Breast epithelium (tissue), 4 donors: ENCODE data around the gene ROCK2. TPM values are rescaled to one million over a fixed set of nuclear protein-coding genes. Genes with fewer than 3 reads are reported as not detected.
A peak's percentile ranks its signal among the peaks of the same experiment; 100 is the strongest.
"Not testable (repeated sequence)": the region's sequence is repeated elsewhere in the genome, so short reads cannot be mapped to it uniquely, and the experiment has no call there.

Experiments
- DNase-seq, 2 donors: peaks; one replicate each; pipeline ENCODE4 v3.0.0-alpha.2; 2019; ENCODE audit warnings: low spot score in 2 of 2
- H3K27ac ChIP-seq, 2 donors: fragments of 200-600 bp; sonication (generic) in 1 of 2; one replicate each; pipeline ENCODE4 v1.5.1; 2016 to 2019; ENCODE audit warnings: mild to moderate bottlenecking in 1 of 2
- H3K27me3 ChIP-seq, 2 donors: fragments of 200-600 bp; sonication (generic) in 1 of 2; one replicate each; pipeline versions ENCODE4 v1.5.1 to v1.6.0; 2017 to 2019; ENCODE audit warnings: control low read depth in 1 of 2, mild to moderate bottlenecking in 1 of 2
- H3K36me3 ChIP-seq: fragments of 200-600 bp; one replicate; pipeline ENCODE4 v1.5.1; 2019
- H3K4me1 ChIP-seq, 2 donors: fragments of 200-600 bp; sonication (generic); one replicate each; pipeline ENCODE4 v1.5.1; 2016 to 2019; ENCODE audit warnings: control low read depth in 1 of 2
- H3K4me3 ChIP-seq, 3 donors: fragments of 200-600 bp; sonication (generic); 1 replicate in 2 of 3; 2 replicates in 1 of 3; pipeline ENCODE4 v1.5.1; 2016 to 2019; ENCODE audit warnings: mild to moderate bottlenecking in 3 of 3, moderate library complexity in 2 of 3
- H3K9me3 ChIP-seq, 2 donors: fragments of 200-600 bp; sonication (generic) in 1 of 2; one replicate each; pipeline ENCODE4 v1.5.1; 2016 to 2019; ENCODE audit warnings: control low read depth in 1 of 2
- CTCF ChIP-seq, 3 donors: fragments of 450-650 bp; IDR thresholded peaks; one replicate each; pipeline ENCODE4 v1.5.1; 2016 to 2017; ENCODE audit warnings: antibody characterized with exemption in 3 of 3, mild to moderate bottlenecking in 3 of 3, moderate library complexity in 3 of 3
- POLR2A ChIP-seq: fragments of 450-650 bp; IDR thresholded peaks from one replicate; pipeline ENCODE4 v1.6.1; 2016; ENCODE audit warnings: antibody characterized with exemption, mild to moderate bottlenecking, moderate library complexity
- POLR2AphosphoS5 ChIP-seq, 3 donors: sonication (generic); formaldehyde crosslinking; IDR thresholded peaks; one replicate each; pipeline ENCODE4 v1.6.1; 2017; ENCODE audit warnings: antibody characterized with exemption in 3 of 3
- intact Hi-C: fragments of 100-400 bp; cut with DNase I; formaldehyde crosslinking; loops from one replicate; pipeline ENCODE4 v1.15.1; 2023; ENCODE audit warnings: low total_unique reads
- total RNA-seq, 3 donors: library from RNA; depleted of rRNA; stranded (reverse); fragments of >200 nt; gene quantifications; one replicate each; pipeline ENCODE4 v1.1.0, GENCODE V29; 2016

The ROCK2 gene
- total RNA-seq, 3 donors from 2014 or later: 87.1 to 181 (median 103) TPM

GRCh38 chr2:11234309-11234708 lies 110.1 kb downstream of the ROCK2 start:
- intact Hi-C loops: no loop called here
- TF ChIP-seq POLR2A (no peak), POLR2AphosphoS5 (IDR thresholded peaks at IDR 0.05) (no peak), CTCF (IDR thresholded peaks at IDR 0.05) (peak in 2 of 3 donors; percentile 46 to 59)
- Histone ChIP-seq H3K4me1 (no peaks in the 10 kb centered on the region), H3K9me3 (no peaks in the 10 kb centered on the region), H3K27me3 (no peaks in the 10 kb centered on the region), H3K36me3 (no peaks in the 10 kb centered on the region), H3K4me3 (no peak overlapping the region), H3K27ac (no peak overlapping the region)
- no peak for DNase-seq

GRCh38 chr2:11231193-11231592 lies 113.2 kb downstream of the ROCK2 start:
- intact Hi-C loops, H3K4me1 ChIP-seq, H3K9me3 ChIP-seq: not testable (repeated sequence)

GRCh38 chr2:11228692-11229091 lies 115.7 kb downstream of the ROCK2 start:
- Histone ChIP-seq H3K36me3 (no peaks in the 10 kb centered on the region), H3K4me1 (no peaks in the 10 kb centered on the region), H3K27me3 (no peaks in the 10 kb centered on the region), H3K27ac (no peak overlapping the region), H3K9me3 (no peaks in the 10 kb centered on the region), H3K4me3 (no peak overlapping the region)
- no peak for DNase-seq
- intact Hi-C loops: no loop called here
- no peak for TF ChIP-seq CTCF (IDR thresholded peaks at IDR 0.05)
- TF ChIP-seq POLR2A: no peak
- no peak for TF ChIP-seq POLR2AphosphoS5 (IDR thresholded peaks at IDR 0.05)

More at GRCh38 chr2:11231193-11231592, 113.2 kb downstream of the ROCK2 start:
- H3K36me3 ChIP-seq, DNase-seq, H3K27me3 ChIP-seq, H3K27ac ChIP-seq, H3K4me3 ChIP-seq: not testable (repeated sequence)

- TF ChIP-seq POLR2A: no peak
- no peak for TF ChIP-seq CTCF (IDR thresholded peaks at IDR 0.05)
- TF ChIP-seq POLR2AphosphoS5 (IDR thresholded peaks at IDR 0.05): no peak
- intact Hi-C loops: no loop called here
These were observed 116.8 kb downstream of the ROCK2 start for GRCh38 chr2:11227595-11227994.

DNA sequence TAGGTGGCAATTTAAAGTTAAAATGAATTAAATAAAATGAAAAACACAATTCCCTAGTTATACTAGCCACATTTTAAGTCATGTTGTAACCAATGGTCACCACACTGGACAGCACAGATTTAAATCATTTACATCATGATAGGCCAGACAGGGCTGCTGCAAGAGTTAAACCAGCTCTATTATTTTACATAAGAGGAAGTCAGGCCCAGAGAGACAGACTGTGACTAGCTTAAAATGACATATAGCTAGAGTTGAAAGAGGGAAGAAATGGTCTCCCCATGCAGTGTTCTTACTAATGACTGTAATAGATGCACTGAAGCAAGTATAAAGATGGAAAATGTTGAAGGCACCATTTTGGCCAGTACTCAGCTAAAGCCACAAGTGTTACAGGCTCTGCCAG lies 119.5 kb downstream of the ROCK2 start:
- H3K4me3 ChIP-seq: no peak overlapping the region
- no peak overlapping the region for H3K27ac ChIP-seq
- intact Hi-C loops: no loop called here
- no peaks in the 10 kb centered on the region for H3K9me3 ChIP-seq
- TF ChIP-seq CTCF (IDR thresholded peaks at IDR 0.05): no peak
- TF ChIP-seq POLR2A: no peak
- no peak for TF ChIP-seq POLR2AphosphoS5 (IDR thresholded peaks at IDR 0.05)
- no peaks in the 10 kb centered on the region for H3K4me1 ChIP-seq
- DNase-seq: no peak
- H3K36me3 ChIP-seq: no peaks in the 10 kb centered on the region
- no peaks in the 10 kb centered on the region for H3K27me3 ChIP-seq

More at GRCh38 chr2:11227595-11227994, 116.8 kb downstream of the ROCK2 start:
- H3K27ac ChIP-seq: no peak overlapping the region
- no peaks in the 10 kb centered on the region for H3K27me3 ChIP-seq
- no peaks in the 10 kb centered on the region for H3K4me1 ChIP-seq
- DNase-seq: no peak
- no peaks in the 10 kb centered on the region for H3K9me3 ChIP-seq
- H3K4me3 ChIP-seq: no peak overlapping the region
- no peaks in the 10 kb centered on the region for H3K36me3 ChIP-seq

GRCh38 chr2:11222845-11223244 lies 121.6 kb downstream of the ROCK2 start:
- Histone ChIP-seq H3K27me3 (no peaks in the 10 kb centered on the region), H3K4me3 (no peak overlapping the region), H3K4me1 (no peaks in the 10 kb centered on the region), H3K9me3 (no peaks in the 10 kb centered on the region), H3K36me3 (no peaks in the 10 kb centered on the region), H3K27ac (no peak overlapping the region)
- intact Hi-C loops: no loop called here
- TF ChIP-seq POLR2AphosphoS5 (IDR thresholded peaks at IDR 0.05): no peak
- TF ChIP-seq POLR2A: no peak
- TF ChIP-seq CTCF (IDR thresholded peaks at IDR 0.05): no peak
- no peak for DNase-seq
